IPS DF 4.7 (cell line): Measurements from ENCODE around the gene DIPK1B.

ENCODE experiments used
- DNase-seq: peaks from one replicate; pipeline ENCODE4 v3.0.0-alpha.2; 2013; ENCODE audit warnings: low spot score; ENCODE audit errors: extremely low read depth

DIPK1B gene

DNA sequence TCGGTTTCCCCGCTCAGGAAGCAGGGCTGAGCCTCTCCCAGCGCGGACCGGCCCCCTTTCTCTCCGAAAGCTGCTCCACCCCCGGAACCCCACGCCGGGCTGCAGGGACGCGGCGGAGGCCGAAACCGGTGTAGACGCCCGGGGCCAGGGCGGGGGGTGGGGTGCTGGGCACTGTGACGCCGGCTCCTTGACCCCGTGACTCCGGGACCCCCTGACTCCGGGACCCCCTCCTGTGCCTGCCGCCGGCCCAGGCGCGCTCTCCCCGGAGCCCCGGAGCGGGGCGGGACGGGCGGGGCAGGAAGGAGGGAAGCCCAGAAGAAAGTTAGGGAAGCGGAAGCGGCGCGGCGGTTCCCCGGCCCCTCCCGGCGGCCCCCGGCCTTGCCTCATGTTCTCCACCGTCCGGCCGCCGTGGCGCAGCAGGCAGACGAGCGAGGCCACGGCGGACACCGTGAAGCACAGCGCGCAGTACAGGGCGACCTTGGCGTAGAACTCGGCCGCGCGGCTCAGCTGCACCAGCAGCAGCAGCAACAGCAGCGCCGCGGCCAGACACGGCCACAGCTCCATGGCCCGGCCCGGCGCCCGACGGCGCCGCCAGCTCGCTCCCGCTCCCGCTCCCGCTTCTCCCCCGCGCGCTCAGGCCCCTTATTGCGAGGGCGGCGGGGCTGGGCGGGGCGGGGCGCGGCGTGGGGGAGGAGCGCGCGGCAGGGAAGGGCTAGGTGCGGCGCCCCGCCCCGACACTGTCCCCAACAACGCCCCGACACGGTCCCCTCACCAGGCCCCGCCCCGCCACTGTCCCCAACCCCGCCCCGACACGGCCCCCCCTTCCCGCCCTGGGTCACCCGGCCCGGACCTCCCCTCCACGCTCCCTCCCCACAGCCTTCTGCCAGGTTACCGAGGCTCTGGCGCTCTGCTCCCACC is 25.3 kb upstream of the DIPK1B start, which contains the start of gene AGPAT2:
Gene AGPAT2 (minus strand): TSS at position 664 of the 918 bp plus-strand sequence. CDS start 100 bp downstream, at position 564.
- no peak for DNase-seq

DNA sequence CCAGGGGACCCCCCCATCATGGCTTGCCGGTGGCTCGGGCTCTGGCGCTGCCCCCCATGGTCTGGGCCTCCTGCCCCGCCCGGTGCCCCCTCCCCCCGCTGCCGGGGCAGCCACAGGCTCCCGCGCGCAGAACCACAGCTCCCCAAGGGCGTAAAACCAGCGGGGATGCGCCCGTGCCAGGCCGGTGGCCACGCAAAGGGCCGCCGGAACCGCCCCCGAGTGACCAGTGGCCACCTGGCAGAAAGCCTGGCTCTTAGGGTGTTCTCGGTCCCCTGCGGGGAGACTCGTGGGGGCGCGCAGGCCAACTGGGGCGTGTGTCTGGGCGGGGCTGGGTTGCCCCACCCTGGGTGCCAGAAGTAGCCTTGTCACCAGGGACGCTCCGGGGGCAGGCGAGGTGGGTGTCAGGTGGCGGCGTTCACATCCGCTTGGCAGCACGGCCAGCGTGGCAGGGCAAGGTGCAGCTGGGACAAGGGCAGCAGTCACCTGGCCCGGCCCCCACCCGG is 24.6 kb upstream of the DIPK1B start:
- DNase-seq, result no peak

DNA sequence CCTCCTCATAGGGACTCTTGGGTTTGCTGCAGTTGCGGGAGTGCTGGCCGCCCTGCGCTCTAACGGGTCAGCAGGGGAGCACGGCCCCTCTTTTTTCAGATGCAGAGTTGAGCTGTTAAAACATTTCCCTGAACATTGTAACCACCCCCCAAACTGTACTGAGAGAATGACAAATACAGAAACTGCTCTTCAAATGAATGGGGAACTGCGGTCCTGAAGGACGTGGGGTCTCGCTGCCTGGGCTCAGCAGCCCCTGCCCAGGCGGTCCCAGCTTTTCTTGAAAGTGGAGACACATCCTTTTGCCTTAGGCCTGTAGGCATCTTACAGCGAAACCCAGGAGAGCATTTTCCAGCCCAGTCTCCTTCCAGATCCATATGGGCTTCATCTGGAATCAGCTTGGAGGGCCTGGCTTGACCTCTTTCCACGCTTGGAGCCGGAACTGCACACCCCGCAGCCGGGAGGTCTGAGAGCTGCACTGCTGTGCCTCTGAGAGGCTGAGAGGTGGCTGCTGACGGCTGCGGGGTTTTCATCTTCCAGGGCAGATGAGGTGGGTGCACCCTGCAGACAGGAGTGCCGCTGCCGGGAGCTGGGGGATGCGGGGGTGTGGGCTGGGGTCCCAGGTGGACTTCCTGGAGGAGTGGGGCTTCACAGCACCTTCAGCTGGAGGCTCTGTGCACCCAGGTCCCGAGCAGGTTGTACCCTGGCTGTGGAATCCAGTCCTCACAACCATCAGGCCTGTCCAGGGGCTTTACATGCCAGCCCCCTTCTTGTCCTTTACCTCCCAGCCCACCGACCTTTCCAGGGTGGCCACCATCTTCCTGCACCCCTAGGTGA is 23.9 kb upstream of the DIPK1B start:
- DNase-seq, result no peak

DNA sequence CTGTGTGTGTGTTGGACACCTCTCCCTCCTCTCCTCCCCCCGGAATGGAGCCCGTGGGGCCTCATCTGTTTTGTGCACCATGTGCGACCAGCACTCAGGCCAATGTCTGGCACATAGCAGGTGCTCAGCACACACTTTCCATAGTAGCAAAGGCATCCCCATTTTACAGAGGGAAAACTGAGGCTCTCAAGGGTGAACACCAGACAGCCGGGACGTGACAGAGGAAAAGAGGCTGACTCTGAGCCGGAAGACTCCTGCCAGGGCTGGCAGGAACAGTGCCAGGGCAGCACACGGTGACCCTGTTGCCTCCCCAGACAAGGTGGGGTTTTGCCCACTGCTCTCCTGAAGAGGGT is 23.3 kb upstream of the DIPK1B start:
- DNase-seq, result no peak

DNA sequence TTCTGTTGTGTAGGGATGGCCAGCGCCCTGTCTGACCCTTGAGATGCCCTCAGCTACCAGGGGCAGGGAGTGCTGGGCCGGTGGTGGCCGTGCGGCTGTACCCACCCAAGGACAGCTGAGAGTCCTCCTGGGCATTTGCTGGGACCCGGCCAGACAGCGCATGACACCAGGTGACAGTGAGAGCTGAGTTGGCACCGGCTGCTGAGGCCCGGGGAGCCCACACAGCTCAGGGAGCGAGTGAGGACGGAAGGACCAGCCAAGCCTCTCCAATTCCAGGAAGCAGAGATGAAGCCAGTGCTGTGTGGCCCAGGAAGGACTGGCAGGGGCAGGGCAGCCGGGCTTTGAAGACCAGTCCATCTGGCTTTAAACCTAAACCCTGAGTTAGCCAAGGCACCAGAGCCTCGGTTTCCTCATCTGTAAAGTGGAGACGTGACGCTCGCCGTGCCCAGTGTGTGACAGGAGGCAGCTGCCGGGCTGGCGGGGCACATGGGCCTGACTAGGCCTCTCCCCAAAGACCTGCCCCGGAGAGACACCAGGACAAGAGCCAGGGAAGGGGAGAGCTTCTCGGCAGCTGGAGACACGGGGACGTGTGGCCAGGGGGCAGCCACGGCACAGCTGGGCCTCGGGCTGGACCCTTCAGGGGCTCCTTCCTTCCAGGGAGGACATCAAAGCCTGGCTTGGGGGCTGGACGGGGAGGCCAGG is 22.1 kb upstream of the DIPK1B start:
- no peak for DNase-seq

DNA sequence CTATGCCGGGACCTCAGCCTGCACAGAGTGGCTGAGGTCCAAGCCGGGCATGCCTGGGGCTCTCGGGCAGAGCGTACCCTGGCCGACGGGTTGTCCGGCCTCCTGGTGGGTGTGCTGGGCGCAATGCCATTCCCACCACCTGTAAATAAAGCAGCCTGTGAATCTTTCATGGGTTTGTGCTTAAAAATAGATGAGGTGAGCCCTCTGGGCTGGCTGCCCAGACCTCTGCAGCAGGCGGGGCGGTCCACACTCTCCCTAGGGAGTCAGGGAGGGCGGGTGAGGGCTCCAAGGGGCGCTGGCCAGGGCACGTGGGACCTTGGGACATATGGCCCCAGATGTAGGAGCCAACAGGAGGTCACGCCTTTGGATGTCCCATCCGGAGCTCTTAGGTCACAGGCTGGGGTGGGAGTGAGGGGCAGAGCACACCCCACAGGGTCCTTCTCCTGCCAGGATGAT is 21.5 kb upstream of the DIPK1B start:
- DNase-seq, result no peak

DNA sequence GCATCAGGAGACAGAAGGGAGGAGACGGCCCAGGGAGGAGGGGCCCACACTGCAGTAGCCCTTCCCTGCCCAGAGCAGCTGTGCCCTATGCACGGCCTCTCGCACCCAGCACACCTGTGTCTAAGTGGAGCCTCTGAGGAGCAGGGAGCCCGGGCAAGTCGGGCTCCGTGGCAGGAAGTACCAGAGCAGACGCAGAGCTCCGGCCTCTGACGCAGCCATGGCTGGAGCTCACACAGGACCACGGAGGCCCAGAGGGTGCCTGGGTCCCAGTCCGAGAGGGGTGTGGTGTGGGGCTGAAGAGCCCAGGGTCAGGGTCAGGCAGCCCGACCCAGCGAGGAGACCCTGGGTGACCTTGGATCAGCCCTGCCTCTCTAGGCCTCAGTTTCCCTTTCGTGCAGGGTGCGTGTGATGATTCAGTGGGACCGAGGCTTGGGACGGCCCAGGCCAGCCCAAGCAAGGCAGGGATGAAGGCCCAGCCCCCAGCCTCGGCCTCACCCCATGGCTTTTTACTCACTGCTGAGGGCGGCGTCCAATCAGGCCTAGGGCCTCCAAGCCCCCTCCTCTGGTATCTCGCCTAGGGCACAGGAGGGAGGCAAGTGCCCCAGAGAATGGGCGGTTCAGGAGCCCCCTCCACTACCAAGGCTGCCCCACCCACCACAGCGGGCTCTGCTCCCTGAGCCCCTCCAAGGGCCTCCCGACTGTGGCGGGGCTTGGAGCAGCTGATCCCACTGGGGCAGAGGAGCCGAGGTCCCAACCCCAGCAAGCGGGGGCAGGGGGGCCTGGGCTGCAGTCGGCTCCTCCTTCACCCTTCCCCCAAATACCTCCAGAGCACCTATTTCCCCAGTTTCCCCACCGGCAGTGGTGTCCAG is 20.8 kb upstream of the DIPK1B start:
- DNase-seq, result no peak

DNA sequence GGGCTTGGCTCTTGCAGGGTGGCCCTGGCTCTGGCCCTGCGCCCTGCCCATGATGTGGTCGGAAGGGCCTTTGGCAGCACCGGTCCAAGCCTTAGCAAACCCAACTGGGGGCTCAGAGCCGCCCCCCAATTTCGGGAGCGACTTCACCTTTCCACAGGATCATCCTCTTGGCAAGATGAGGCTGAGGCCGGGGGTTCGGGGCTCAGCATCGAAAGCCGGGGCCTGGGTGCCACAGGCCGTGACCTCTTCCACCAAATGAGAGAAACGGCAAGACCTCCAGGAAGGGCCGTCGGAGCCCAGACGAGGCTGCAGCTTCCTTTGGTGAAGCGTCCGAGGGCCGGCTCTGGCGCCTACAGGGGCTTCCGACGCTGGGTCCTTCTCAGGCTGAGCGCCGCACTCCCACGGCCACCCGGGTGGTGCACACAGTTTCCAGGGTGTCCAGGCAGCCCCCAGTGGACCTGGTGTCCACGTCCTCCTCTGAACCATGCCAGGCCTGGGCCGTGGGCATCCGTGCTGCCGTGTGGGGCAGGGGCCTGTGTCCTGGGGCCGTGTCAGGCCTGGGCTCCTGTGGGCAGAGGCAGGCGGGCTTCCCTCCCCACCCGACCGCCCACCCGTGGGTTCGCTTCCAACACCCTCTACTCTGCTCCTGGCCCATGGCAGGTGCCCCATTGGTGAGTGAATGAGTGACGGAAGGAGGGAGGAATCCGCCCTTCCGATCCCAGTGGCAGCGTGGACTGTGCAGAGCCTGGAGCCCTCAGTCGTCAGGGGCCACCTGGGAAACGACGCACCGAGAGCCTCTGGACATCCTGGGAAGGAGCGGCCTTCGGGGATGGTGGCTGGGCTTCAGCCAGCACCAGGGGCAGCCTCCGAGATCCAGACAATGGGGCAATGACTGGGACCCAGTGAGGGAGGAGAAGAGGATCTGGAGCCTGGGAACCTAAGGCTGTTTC is 19.9 kb upstream of the DIPK1B start:
- DNase-seq, result no peak

DNA sequence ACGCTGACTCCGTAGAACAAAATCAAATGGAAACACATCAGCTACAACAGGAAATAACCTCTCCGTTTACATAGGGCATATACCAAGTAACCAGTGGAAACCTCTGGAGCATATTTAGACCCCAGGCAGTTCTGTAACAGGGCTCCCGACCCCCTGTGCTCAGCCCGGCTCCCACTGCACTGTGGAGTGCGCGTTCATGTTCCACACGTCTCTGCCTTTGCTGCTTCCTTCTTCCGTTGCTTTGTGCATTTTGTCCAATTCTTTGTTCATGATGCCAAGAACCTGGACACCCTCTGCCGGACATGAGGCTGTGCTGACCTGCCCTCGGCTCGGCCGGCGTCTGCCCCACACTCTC is 19.3 kb upstream of the DIPK1B start:
- no peak for DNase-seq

DNA sequence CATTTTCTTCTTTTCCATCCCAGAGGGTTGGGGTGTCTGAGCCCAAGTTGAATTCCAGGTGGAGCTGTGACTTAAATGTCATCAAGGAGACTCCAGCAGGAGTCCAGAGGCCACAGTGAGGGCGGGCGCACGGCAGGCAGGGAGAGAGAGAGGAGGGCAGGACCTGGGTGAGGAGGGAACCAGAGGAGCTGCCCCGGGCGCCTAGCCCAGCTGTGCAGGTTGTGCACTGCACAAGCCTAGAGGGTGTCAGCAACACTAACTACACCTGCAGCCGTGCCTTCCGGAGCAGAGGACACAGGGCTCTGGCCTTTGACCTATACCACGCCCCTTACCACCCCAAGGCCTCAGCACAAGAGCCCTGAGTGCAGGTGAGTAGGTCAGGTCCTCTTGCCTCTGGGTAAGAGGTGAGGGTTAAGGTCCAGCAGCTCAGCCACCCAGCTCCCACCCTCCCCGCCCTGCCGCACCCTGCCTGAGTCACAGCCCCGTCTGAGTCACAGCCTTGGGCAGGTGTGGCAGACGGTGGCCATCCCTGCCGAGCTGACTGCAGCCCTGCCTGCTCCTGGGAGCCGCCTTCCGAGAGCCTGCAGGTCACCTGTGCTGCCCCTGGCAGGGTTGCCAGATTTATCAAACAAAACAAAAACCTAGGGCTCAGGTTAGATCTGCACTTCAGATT is 18.7 kb upstream of the DIPK1B start:
- no peak for DNase-seq

DNA sequence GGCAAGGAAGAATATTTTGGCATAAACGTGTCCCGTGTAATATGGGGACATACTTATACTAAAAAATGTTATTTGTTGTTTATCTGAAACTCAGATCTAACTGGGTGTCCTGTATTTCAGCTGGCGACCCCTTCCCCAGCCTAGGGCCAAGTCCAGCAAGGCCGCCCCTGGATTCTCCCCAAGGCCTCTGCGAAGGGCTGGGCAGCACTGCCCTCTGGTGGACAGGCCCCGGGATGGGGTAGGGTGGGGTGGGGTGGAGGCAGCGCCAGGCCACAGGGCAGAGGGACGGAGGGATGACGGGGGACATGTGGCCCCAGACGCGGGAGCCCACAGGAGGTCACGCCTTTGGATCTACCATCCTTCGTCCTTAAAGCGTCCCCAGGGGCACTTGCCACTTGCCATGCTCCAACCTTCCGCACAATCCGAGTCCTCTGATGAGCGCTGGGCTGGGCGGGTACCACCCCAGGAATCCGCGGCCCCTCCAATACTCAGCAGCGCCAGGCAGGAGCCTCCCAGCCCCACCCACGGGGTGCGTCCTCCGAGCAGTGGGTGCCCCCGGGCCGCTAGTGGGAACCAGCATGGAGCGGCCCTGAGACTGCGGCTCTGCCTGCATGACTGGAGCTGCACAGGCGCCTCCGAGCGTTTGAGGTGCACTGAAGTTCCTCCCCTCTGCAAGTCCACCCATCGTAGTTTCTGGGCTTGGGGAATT is 18.1 kb upstream of the DIPK1B start:
- DNase-seq, result no peak

DNA sequence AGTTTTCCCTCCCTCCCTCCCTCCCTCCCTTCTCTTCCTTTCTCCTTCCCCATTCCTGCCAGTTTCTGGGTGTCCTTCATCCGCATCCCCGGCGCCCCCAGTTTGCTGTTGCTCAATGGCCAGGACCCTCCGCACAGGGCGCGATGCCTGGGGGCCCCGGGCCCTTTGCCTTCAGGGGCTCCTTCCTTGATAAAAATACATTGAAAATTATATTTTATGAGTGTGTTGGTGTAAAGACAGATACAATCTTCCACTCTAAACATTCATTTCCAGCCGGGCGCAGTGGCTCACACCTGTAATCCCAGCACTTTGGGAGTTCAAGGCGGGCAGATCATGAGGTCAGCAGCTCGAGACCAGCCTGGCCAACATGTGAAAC is 17.5 kb upstream of the DIPK1B start:
- DNase-seq, result no peak

DNA sequence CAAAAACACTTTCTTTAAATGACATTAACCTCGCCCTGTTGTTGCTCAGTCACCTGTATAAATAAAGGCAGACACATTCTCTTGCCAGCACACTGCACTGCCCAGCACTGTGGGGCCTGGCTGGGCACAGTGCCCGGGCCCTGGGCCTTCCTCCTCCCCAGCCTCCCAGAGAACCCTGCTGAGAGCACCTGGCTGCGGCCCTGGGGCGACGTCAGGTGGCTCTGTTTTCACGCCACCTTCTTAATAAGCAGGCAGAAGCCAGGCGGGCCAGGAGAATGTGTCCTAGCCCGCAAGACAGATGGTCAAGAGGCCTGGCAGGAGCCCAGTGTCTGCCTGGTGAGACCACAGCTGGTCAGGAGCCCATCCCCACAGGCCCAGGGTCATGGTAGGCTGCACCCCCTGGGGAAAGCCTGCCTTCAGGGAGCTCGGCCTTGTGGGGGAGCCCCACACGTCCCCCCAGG is 16.9 kb upstream of the DIPK1B start:
- DNase-seq, result no peak

DNA sequence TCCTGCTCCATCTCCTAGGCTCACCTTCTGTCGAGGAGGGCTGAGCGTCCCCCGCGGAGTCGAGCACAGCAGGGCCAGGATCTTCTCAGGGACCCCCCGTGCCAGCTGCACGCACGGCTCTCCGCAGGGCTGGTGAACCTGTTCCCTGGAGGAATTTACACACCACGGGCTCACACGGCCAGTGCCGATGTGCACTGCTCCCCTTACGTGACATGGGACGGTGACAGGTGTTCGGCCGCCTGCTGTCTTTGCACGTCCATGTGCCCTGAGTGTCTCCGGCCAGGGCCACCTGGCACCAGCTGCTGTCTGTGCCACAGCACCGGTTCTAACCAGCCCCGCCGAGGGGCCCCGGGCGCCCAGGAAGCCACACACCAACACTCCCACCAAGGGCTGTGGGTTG is 16.4 kb upstream of the DIPK1B start:
- DNase-seq, result no peak

DNA sequence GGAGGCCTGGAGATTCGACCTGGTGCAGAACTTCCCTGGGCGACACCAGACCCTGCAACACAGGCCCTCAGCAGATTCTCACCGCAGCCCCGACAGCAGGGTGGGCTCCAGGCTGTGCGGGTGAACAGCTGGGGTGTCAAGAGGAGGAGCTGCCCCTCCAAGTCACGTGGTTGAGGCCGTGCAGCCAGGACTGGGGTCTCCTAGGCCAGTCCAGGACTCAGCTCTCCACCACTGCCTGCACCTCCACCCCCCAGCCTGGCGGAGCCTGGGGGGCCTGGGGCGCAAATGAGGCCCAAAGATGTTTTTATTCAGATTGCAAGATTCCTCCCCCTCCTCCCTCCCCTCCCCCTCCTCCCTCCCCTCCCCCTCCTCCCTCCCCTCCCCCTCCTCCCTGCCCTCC is 15.9 kb upstream of the DIPK1B start:
- DNase-seq, result no peak

DNA sequence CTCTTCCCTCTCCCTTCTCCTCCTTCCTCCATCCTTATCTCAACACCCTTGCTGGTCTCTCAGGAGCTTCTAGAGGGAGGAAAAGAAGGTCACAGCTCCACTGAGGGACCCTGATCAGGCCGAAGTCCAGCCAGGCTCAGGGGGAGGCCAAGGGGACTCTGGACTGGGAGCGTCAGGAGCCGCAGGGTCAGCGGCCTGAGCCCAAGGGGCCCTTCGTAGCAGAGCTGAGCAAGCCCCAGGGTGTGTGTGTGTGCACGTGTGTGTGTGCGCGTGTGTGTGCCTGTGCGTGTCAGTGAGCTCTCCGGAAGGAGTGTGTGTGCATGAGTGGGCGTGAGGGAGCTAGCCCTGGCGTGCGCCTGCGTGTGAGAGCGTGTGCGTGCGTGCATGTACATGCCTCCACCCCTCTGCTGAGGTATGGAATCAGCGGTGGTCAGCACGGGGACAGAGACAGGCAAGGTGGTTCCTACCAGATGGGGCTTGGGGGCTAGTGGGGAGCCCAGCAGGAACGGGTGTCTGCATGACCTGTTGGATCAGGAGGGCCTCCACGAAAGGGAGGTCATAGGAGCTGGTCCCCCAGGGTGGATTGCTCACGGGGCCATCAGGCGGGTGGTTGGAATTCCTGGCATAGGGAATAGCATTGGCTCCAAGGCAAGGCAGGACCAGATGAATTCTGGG is 15.1 kb upstream of the DIPK1B start:
- DNase-seq, result no peak

DNA sequence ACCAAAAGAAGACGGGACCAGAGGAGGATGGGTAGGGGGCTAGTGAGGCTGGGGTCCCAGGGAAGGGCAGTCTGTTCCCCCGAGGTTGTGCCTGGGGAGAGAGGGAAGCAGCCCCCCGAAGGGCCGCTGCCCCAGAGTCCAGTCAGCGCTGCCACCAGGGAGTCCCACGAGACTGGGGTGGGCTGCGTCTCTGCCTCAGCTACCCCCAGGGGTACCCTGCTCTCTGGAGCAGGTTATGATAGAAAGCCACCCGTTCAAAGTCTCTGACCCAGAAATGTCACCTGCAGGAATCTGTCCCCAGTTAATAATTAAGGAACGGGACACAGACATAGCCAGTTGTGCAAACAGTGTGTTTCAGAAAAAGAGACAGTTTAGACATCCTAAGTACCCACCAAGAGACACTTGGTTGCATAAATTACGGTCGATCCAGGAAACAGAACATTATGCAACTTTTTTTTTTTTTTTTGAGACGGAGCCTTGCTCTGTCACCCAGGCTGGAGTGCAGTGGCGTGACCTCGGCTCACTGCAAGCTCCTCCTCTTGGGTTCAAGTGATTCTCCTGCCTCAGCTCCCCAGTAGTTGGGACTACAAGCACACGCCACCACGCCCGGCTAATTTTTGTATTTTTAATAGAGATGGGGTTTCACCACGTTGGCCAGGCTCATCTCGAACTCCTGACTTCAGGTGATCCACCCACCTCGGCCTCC is 14.4 kb upstream of the DIPK1B start:
- no peak for DNase-seq
